Pancreas (tissue), 10 donors: ENCODE measurements around the gene XRCC3. TPM values are rescaled to one million over a fixed set of nuclear protein-coding genes. Genes with fewer than 3 reads are reported as not detected.

Experiments
- ATAC-seq, 4 donors: fragments of 200-7000 bp; cut with Tn5 transposase; one replicate each; pipeline versions ENCODE4 v1.8.0 to v1.9.1; 2020; ENCODE audit warnings: mild to moderate bottlenecking in 4 of 4, moderate library complexity in 4 of 4
- DNase-seq, 6 donors: peaks; one replicate each; pipeline ENCODE4 v3.0.0-alpha.2; 2020
- FAIRE-seq: peaks from 2 replicates; lab custom pipeline; 2012; peaks lifted over from hg19 to GRCh38; lab: Jason Lieb, UNC
- H3K27ac ChIP-seq, 4 donors: fragments of 200-600 bp; sonication (generic); 1 replicate in 3 of 4; 2 replicates in 1 of 4; pipeline versions ENCODE4 v1.5.0 to v1.8.0; 2020
- H3K27me3 ChIP-seq, 4 donors: fragments of 200-600 bp; one replicate each; pipeline ENCODE4 v1.8.0; 2021
- H3K36me3 ChIP-seq, 3 donors: fragments of 200-600 bp; sonication (generic) in 1 of 3; one replicate each; pipeline versions ENCODE4 v1.5.0 to v1.8.0; 2020 to 2021
- H3K4me1 ChIP-seq, 3 donors: fragments of 200-600 bp; one replicate each; pipeline ENCODE4 v1.8.0; 2021
- H3K4me3 ChIP-seq, 4 donors: fragments of 200-600 bp; sonication (generic) in 2 of 4; one replicate each; pipeline versions ENCODE4 v1.5.0 to v1.8.0; 2020 to 2021
- H3K9me3 ChIP-seq, 4 donors: fragments of 200-600 bp; one replicate each; pipeline ENCODE4 v1.8.0; 2021
- CTCF ChIP-seq, 4 donors: fragments of 200-600 bp; sonication (generic) in 3 of 4; IDR thresholded peaks; one replicate each; pipeline versions ENCODE4 v1.5.0 to v1.8.0; 2021; ENCODE audit warnings: antibody characterized with exemption in 4 of 4
- WGBS, 2 donors: extraction: QIAGEN DNeasy Blood & Tissue Kit; methylation state at CpG; one replicate each; pipeline ENCODE4 v1.1.7; 2013; 5-methylcytosine and 5-hydroxymethylcytosine counted together
- intact Hi-C, 3 donors: fragments of 100-400 bp; cut with DNase I; formaldehyde crosslinking; loops; one replicate each; pipeline versions ENCODE4 v1.11.1 to v1.14.2; 2022
- polyA plus RNA-seq, 2 donors: library from polyadenylated mRNA; stranded (reverse); fragments of 200-250 nt; gene quantifications; one replicate each; pipeline ENCODE4 v1.2.3, GENCODE V29; 2013
- total RNA-seq, 6 donors: library from RNA; stranded (reverse); fragmentation: NEBNext Ultra II Directional in 4 of 6; extraction: Animal tissue kit (Norgen Biotek cat#: 25700) in 4 of 6; gene quantifications; one replicate each; pipeline versions ENCODE4 v1.2.1 to v1.2.4, GENCODE V29; 2021 to 2023
- donor health status: healthy with polysubstance abuse.
- donor health status: DM: no; HTN: no; CAD: no; lungs with moderate emphysema.
- donor health status: DM: no; HTN: no; CAD: no.
- donor health status: control.
- donor health status: control.
- donor health status: Bipolar disorder and iron deficiency.
- donor health status: DM: yes; HTN: yes; CAD: no.
- donor health status: DM: no; HTN: no; CAD: no.
- donor health status: DM: no; HTN: no; CAD: no.
- donor health status: DM: yes; HTN: yes; CAD: no.

XRCC3 gene
- total and polyA plus RNA-seq, 8 donors, result 1.7 to 5.2 (median 3.0) TPM

DNA sequence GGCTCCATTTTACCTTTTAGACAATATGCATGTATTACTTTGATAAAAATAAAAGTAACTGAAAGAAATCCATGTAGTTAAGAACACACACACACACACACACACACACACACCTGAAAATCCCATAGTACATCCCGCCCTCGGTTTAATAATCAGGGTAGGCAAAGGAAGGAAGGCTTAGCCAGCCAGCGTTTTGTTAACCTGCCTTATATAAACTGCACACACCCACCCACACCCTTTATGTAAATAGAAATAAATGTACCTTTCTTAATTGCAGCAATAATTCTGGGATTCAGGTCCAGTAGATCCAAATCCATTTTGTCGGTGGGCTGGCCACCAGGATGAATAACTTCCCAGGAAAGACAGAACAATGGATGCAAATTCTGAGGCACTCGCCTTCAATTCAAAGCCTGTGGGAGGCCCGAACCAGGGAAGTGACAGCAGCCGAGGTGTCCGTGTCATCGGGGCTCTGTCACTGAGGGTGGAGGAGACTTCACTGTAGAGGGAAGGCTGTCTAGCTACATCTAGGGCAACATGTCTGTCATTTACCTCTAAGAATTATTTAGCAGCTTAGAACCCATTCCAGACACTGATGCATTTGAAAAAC is 4.4 kb downstream of the XRCC3 start:
- Histone ChIP-seq H3K4me1 (peaks cover 4 to 8% (median 6%) of the 10 kb centered on the region in 3 donors), H3K27ac (no peak overlapping the region), H3K9me3 (no peaks in the 10 kb centered on the region), H3K36me3 (no peaks in the 10 kb centered on the region), H3K4me3 (no peak overlapping the region), H3K27me3 (no peaks in the 10 kb centered on the region)
- intact Hi-C loops, result no loop called here
- no peak for FAIRE-seq
- no peak for TF ChIP-seq CTCF (IDR thresholded peaks at IDR 0.05)
- ATAC-seq, result no peak
- WGBS, 2 donors, result 67 to 68% methylated on average over 9 of the region's 9 CpGs
- DNase-seq, result peak in 2 of 6 donors; percentile 7 to 12

- Histone ChIP-seq H3K9me3 (no peaks in the 10 kb centered on the region), H3K27ac (no peak overlapping the region), H3K27me3 (no peaks in the 10 kb centered on the region), H3K36me3 (no peaks in the 10 kb centered on the region), H3K4me3 (no peak overlapping the region), H3K4me1 (peaks cover 4 to 8% (median 5%) of the 10 kb centered on the region in 3 donors)
- FAIRE-seq (no peak), DNase-seq (peak in 2 of 6 donors; percentile 20 to 64), ATAC-seq (no peak)
- WGBS, 2 donors, result 84 to 89% methylated on average over 15 of the region's 15 CpGs
- TF ChIP-seq CTCF (IDR thresholded peaks at IDR 0.05), result no peak
- intact Hi-C loops, result no loop called here
These were observed 5.4 kb downstream of the XRCC3 start for GRCh38 chr14:103709814-103710213.

- no peak for FAIRE-seq
These were observed 6.5 kb downstream of the XRCC3 start for GRCh38 chr14:103708750-103709187.

DNA sequence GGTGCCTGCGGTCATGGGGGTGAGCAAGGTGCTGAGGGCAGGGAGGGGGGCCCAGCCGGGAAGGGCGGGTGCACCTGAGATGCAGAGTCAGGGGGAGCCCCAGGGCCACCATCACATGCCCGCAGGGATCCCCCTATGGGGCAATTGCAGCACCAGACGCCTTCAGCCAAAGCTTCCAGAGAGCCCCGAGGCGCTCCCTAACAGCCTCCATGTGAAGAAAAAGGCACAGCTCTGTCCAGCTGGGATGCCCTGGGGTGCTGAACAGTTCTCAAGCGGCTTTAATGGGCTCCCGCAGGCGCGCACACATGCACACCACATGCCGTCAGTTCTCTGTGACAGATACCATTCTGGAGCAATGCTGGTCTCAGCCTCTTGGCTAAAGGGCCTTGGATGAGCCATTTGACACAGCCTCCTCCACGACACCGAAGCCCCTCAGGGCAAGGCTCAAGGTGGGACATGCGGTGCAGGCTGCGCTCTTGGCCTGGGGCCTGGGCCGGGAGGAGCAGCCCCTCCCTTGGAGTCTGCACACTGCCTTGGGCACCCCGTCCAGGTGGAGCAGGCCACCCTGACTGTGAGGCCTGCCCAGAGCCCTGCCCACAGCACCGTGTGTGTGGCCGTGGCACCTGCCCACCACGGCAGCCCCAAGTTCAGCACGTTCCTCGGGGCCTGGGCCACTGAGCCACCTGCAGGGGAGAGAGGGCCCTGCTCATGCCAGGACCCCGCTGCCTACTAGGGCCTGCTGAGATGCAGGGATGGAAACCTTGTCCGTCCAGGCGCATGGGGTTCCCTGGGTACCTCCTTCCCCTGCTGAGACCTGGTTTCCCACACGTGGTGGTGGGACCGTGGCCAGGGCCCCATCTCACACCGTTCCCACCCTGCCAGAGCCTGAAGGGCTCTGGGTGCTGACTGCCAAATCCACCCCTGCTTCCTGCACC is 7.7 kb downstream of the XRCC3 start:
- DNase-seq, result peak in 3 of 6 donors; percentile 14 to 73 (median 37)

More at GRCh38 chr14:103708750-103709187, 6.5 kb downstream of the XRCC3 start:
- 50 to 54% methylated on average over 18 of the region's 18 CpGs for WGBS, 2 donors
- TF ChIP-seq CTCF (IDR thresholded peaks at IDR 0.05), result no peak
- peak overlapping the region in 2 of 4 donors; percentile 3 to 16 for H3K27ac ChIP-seq
- DNase-seq (peak in 2 of 6 donors; percentile 38 to 70), ATAC-seq (peak in 2 of 4 donors; percentile 19 to 25)
- H3K9me3 ChIP-seq, result no peaks in the 10 kb centered on the region
- H3K36me3 ChIP-seq, result no peaks in the 10 kb centered on the region
- no peak overlapping the region for H3K4me3 ChIP-seq
- no peaks in the 10 kb centered on the region for H3K27me3 ChIP-seq
- H3K4me1 ChIP-seq, result peaks cover 0 to 4% (median 0%) of the 10 kb centered on the region in 3 donors
- intact Hi-C loops, result no loop called here

More for the DNA sequence above, 7.7 kb downstream of the XRCC3 start:
- Histone ChIP-seq H3K36me3 (no peaks in the 10 kb centered on the region), H3K4me1 (peaks cover 0 to 3% (median 0%) of the 10 kb centered on the region in 3 donors), H3K4me3 (no peak overlapping the region), H3K27me3 (no peaks in the 10 kb centered on the region), H3K9me3 (no peaks in the 10 kb centered on the region), H3K27ac (no peak overlapping the region)
- no peak for FAIRE-seq
- intact Hi-C loops, result no loop called here
- WGBS, 2 donors, result 84 to 88% methylated on average over 29 of the region's 29 CpGs
- TF ChIP-seq CTCF (IDR thresholded peaks at IDR 0.05), result no peak
- ATAC-seq, result no peak
